Activated effector memory CD4-positive, alpha-beta T cell treated with Interleukin-2 at 50 U/mL for 16 hours (primary cell): ENCODE results near the gene FRMD4A.

Source experiments
- DNase-seq: peaks from one replicate; pipeline ENCODE4 v3.0.0-alpha.2; 2020

Gene FRMD4A

DNA sequence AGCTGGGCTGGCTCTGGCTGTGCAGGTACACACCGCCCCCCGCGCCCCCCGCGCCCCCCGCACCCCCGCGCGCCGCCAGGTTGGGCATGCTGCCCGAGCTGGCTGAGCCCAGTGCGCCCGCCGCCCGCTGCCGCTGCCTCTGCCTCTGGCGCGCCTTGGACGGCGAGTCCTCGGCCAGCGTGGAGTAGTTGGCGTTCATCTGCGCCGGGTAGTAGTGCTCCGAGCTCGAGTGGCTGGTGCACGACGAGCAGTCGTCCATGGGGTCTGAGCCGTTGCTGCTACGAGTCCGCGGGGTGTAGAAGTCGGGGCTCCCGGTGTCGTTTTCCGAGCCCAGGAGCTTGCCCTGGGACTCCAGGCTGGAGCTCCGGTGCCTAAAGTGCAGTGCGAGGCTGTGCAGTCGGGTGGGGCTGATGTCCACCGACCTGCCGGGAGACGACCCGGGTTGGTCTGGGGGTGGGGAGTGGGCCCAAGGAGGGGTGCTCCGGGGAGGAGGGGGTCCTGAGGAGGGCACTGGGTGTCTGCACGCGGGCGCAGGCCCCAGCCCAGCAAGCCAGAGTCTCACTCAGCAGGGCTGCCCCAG lies 673.5 kb downstream of the FRMD4A start:
- no peak for DNase-seq

DNA sequence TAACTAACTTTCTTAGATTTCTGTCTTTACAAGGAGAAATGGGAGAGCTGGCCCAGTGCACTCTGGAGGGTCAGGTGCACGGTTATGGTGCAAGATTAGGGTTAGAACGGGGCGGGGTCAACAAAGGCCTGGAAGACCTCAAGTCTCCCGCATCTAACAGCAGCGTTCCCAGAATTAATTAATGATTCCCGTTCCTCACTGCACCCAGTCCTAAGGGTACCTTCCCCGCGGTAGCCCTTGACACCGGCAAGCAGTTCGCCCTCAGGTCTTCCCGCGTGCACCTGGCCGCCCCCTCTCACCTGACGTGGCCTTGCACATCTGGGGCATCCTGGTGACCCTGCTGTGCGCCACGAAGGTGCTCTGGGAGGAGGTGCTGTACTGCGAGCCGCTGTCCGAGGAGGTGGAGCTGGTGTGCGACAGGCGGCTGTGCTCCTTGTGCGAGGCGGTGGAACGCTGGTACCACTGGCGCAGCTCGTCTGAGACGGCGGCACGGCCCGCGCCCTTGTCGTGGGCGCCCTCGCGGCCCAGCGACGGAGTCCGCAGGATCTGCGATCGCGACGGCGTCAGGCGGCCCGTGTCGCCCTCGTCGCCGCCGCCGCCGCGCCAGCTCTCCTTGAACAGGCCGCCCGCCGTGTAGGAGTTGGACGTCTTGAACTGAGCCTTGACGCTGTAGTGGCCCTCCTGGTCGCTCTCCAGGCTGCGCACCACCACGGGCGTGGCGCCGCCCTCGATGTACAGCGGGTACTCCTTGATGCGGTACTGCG lies 674.2 kb downstream of the FRMD4A start:
- DNase-seq: no peak

DNA sequence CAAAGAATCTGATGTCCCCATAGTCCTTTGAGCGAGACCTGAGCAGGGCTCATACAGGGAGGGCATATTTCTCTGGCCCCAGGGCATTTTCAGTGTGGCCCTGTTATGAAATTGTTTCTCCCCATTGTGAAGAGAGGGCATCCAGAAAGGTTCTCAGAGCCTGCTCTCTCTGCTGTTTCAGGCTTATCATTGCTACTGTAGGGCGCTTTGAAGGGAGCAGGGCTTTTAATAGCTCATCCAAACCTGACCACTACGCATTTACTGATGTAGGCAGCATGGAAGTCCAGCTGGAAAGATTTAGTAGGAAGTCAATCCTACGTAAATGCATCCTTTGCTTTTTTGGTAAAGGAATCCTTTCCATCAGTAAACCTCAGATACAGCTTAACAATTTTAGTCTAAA lies 675.9 kb downstream of the FRMD4A start:
- DNase-seq: no peak

DNA sequence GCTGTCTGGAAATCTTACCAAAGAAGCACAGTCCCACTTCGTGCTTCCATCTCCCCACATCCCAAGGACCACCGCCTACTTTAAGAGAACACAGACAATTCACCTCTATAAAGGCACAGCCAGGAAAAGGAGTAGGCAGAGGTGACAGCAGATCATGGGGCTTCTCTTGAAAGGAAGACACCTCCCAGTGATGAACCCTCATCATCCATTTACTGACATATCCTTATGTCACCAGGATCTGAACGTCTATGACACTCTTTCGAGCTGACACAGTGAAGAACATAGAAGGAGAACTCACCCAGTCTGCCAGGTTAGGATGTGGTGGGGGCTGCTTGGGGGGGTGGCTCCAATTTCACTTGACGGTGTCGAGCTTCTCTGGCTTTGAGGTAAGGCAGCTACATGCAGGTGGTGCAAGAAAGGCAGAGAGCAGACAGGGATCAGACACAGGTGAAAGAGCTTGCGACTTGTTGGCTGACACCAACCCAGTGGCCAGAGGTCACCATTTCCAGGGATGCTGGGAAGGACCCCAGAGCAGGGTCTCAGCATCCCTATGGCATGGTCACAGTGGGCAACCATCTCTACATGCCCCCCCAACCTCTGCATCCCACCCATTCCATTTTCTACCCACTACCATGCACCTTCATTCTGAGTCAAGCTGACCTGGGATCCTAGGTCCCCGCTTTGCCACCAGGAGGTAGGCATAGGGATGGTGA lies 676.5 kb downstream of the FRMD4A start:
- no peak for DNase-seq

DNA sequence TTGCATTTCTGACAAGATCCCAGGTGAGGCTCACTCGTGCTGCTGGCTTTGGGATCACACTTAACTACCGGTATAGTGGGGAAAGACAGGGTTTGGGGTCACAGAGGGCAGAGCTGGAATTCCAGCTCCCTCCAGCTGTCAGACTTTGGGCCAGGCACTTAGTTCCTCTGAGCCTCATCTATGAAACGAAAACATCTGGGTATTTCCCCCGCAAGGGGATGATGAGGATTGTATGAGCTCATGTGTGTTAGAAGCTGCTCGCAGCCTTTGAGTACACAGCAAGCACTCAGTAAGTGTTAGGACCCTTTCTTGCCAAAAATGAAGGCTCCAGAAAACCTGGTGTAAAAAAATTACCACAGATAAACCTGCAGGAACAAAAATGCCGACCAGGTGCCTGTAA lies 677.9 kb downstream of the FRMD4A start:
- DNase-seq: no peak

DNA sequence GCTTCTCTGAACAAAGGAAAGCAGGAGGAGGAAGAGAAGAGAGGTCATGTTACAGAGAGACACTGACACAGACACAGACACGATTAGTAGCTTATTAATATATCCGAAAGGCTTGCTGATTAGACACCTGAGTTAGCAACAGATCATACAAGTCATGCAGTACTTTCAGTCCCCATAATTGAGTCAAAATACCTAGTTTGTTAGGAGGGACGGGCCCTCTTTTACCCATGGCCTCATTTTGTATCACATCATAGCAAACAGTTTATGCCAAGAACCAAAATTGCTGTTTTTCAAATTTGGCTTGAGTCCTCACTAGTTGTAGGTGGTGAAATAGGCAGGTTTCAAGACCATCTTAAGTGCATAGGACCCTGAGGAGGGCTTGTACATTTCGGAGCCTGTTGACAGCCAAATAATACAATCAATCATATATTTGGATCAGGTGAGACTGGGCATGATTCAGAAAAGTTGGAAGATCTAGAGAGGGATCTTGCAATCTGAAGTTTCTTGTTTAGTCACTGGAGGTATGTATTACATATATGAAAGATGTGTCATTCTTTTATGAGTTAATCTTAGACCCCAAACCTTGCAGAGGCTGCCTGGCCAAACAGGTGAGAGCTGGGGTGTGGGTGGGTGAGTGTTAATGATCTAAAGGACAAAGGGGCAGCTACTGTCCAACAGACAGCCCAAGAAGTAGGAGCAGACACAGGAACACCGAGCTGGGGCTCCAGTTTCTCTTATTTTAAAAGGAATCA lies 678.6 kb downstream of the FRMD4A start:
- no peak for DNase-seq

DNA sequence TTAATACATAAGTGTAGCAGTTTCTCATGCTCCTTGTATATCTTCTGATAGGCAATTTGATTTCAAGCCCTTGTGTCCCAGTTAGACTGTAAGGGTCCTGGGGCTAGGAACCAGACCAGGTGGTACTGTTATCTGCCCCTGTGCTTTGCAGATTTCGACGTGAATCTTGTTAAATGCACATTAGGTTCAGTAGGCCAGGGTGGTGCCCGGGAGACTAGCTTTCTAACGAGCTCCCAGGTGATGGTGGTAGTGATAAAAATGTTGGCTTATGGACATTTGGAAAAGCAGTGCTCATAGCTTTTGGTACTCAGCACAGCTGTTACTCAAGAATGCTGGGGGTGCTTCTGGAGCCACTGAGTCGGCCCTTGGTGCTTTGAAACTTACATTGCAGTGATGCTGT lies 679.8 kb downstream of the FRMD4A start:
- DNase-seq: no peak

DNA sequence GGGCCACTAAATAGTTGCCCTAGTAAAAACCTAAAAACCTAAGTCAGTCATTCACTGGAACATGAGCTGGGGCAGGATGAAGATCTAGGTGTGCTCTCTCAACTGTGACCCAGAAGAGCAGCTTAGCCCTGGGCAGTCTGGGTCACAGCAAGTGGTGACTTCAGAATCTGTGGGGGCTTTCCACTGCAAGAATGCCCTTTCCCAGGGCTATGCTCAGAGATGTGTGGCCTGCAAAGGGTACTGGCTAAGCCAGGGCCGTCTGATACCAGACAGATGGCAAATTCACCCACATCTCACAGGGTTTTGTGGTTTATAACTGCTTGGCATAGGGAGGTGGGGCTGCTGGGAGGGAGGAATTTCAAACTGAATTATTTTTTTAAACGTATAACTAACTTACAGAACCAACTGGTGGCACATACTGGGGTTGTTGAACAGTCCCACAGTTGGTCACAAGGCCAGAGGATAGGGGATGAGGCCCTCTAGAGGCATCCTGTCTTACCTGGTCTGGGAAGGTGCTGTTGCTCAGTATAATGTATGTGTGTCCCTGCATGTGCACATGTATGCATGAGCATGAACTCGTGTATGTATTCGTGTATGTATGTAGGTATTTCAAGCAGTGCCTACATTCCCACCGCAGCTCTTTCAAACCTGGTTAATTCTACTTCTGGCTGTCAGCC lies 680.7 kb downstream of the FRMD4A start:
- no peak for DNase-seq

DNA sequence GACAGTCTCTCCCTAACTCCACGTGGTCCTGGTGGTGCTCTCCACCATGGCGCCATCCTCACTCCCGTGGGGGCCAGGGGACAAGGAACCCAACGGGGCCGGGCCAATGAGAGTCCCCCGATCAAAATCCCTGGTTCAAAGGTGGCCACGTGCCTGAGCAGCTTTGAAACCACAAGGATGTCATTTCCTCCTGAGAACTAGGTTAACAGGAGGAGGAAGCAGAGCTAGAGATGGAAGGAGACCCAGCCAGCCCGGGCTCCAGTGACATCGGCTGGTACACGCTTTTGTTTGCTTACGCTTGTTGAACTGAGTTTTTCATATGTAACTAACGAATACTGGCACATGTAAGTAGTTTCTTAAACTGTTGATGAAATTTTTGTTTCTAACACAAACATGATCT lies 682.3 kb downstream of the FRMD4A start:
- DNase-seq: no peak

DNA sequence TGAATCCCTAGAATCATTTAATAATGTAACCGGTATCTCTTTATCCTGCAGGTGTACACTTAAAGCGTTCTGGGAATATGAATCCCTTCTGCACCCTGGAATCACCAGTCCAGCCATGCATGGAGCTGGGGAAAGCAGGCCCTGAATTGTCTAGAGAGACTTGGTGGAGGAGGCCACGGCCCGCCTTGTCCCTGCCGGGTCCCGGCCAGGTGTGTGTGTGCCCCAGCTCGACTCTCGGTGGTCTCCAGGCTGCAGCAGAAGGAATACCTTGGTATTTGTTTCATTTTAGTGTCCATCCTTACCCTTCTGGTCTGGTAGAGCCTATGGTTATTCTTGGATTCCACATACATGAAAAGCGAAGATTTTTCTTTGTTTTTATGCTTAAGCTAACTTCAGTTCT lies 685.9 kb downstream of the FRMD4A start:
- DNase-seq: no peak

DNA sequence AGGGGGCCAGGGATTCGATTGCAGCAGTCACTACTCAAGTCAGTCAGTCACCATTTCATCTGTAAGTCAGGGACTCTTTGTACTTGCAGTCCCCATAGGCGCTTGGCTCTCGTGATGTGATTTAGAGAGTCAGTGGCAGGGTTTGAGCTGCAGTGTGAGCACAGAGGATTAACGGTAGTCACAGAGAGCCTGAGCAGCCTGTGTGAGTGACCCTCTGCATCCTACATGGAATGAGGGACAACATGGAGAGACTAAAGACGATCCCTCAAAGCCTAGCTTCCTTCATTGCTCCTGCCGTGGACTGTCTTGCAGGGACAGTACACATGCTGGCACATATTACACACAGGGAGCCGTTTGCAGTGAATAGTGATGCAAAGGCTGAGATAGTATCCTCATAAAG lies 687.7 kb downstream of the FRMD4A start:
- DNase-seq: no peak

DNA sequence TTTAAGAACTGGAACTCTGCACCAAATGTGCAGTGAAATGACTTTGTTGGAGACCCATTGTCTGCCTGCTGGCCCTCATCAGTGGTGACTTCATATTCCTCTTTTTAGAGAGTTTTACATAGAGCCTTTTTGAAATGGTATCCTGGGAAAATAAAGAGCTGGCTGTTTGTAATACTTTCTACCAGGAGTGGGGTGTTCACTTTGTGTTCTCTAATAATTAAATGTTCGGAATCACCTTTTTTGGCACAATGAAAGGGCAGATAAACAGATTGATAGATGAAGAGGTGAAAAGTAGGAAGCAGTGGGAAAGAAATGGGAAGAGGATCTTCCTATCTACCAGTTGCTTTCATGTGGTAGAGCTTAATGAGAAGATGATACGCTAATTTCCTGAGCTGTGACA lies 688.4 kb downstream of the FRMD4A start:
- DNase-seq: no peak

DNA sequence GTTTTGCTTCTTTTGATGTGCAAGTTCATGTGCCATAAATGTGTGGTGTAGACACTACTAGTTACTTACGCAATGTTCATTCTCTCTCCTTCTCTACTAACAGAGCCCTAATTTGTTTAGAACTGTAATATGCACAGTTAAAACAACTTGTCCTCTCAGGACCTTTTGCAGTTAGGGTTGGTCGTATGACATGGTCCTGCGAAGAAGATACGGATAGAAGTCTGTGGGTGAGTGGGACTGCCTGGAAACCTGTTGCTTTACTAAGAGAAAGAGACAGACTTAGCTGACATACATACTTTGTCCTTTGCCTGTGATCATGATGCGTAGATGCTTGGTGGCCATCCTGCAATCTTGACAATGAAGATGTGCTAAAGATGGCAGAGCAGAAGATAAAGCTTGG lies 692.8 kb downstream of the FRMD4A start:
- DNase-seq: no peak

DNA sequence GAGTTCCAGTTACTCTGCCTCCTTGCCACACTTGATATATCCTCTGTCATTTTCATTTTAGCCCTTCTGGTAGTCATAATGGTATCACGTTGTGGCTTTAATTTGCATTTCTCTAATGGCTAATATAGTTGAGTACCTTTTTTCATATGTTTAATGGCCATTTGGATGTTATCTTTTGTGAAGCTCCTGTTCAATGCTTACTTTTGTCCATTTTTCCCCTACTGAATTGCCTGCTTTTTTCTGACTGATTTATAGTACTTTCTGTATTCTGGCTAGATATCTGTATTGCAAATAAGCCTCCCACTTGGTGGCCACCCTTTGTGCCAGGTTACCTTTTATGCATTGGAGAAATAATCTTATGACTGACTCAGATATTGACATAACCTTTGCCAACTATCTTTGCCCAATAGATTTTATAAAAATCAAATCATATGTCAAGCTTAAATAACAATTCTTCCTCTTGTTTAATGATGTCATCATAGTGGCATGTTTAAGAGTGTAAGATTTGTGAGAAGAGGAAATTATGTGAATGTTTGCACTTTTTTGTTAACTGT lies 693.3 kb downstream of the FRMD4A start:
- no peak for DNase-seq

DNA sequence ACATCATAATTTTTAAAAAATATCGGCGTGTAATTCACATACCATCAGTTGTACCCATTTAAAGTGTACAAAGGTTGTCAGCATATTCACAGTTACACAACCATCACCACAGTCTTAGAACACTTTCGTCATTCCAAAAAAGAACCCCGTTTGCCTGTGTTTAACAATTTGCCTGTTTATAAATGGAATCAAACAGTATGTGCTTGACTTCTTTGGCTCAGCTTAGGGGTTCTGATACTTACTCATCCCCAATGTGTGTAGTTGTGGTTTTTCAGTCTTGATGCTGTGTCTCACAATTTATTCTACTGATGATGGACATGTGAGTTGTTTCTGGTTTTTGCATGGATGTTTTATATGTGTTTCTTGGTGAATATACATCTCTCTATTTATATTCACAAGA lies 693.9 kb downstream of the FRMD4A start:
- no peak for DNase-seq

DNA sequence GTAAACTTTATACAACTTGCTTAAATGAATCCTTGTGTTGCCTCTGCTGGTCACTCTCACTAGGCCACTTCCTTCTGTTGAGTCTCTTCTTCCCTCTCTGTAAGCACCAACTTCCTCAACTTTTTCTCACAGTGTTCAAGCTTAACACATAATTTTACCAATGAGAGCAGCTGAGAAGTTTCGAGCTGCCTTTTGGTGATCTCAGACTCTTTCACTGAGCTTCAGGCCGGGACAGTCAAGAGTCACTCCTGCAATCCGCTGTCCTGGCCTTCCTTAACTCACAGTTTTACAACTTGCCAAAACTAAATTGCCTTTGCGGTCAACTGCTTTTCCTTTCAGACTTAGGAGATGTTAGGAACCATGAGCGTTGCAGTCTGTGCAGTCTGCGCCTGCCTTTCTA lies 696.5 kb downstream of the FRMD4A start:
- no peak for DNase-seq

DNA sequence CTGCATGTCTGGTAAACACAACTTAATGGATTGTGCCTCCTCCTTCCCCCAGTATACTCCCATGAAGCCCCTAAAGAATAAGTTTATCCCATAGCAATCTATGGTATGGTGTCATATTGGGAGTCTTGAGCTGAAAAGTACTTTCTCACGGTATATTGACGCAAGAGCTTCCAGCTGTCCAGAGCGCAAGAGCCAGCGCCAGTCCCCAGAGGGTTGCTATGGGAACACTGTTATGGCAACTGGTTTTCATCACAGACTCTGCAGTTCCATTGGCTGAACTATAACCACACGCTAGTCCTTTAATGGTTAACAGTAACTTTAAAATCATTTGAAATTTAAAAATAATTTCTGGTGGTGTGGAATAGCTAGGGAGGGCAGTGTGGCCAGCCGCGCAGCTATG lies 697.0 kb downstream of the FRMD4A start:
- no peak for DNase-seq

DNA sequence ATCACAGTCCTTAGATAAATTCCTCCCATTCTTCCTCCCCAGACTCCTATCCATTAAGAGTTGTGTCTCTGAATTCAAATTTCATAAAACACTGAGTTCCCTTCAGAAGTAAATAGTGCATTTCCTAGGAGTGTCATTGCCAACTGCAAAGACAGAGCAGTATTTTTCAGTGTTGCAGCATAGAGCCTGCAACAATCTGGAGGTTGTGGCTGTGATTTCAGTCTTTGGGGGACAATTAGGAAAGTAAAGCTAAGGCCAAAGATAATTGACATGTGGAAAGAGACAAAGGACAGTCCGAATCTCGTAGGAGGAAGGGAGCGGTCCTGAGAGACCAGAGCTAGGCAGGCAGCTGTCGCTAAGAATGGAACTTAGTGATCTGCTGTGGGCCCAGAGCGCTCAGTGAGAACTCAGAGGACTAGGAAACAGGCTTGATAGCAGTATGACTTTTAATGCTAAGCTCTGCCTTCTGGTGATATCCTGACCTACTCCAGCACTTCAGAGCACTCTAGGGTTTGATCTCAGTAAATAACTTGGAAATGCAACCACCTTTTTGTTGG lies 697.8 kb downstream of the FRMD4A start:
- no peak for DNase-seq

DNA sequence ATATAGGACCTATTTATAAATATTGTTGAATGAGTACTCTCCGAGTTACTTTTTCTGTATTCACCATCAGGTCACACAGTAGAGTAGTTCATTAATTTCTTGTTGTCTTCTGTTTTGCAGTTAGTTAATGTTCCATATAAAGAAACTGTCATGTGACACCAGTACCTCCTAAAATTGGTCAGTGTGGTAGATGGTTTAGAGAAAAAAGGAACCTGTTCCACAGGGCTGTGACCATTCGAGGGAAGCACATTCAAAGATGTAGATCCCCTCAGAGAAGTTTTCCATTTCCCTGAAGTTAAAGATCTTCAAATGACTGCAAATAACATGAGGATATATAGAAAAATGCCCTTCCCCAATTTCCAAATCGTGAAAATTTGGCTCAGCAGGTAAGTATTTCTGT lies 698.3 kb downstream of the FRMD4A start:
- no peak for DNase-seq

DNA sequence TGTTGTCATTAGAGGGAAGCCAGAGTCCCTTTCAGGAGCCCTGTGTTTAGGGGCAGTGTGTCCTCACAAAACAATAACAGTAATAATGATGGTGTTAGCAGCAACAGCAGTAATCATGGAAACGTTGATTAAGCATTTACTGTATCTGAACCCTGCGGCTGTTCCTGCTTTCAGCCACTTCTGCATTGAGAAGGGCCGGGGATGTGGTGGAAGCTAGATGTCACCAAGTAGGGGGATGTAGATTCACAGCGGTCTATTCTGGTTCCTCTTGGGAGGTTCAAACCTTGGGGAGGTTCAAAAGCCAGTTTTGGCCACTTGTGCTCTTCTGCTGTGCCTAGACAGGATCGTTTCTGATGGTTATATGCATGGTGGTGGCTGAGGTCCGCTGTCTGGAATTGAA lies 699.1 kb downstream of the FRMD4A start:
- DNase-seq: no peak

DNA sequence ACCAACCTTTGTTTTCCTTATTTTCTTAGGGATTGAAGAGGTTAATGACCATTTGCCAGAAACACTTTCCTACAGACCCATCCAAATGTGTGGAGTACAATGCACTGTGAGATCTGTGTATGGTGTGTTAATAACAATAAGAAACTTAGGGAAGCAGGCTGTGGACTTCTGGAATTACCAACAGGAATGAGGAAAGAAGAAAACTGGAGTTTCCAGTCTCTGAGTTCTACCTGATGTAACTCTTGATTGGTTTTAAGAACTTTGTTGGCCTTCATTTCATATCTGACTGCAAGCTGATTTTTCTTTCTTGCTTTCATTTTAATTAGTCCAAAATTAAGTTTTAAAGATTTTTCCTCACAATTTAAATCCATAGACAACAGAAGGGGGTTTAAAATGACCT lies 700.5 kb downstream of the FRMD4A start:
- DNase-seq: no peak

DNA sequence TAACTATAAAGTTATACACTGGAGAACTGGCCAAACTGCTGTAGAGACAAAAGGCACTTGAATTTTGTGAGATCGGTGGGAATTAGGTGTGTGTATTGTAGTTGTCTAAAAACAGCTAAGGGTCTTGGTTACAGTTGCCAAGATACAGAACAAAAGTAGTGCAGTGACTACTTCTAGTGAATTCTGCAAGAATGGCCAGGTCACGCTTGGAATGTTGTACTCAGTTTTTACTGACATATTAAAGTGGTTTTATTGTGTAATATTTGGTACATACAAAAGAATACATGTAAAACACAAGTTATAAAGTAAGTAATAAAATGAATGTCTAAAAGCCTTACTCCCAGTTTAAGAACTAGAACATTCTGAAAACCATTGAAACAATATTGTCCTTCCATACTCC lies 701.6 kb downstream of the FRMD4A start:
- no peak for DNase-seq
